EH (cell line): ENCODE results near the gene ARTN.

Experiments
- DNase-seq: peaks from one replicate; pipeline ENCODE4 v3.0.0-alpha.2; 2015; ENCODE audit warnings: low read depth

The ARTN gene

GRCh38 chr1:43970911-43971310 lies 37.3 kb downstream of the ARTN start:
- no peak for DNase-seq

GRCh38 chr1:43971336-43971980 lies 37.9 kb downstream of the ARTN start:
- no peak for DNase-seq

- DNase-seq, result peak; percentile 22
Measured at GRCh38 chr1:43973981-43974442, 40.4 kb downstream of the ARTN start.

- DNase-seq, result peak; percentile 93
Measured at GRCh38 chr1:43974443-43975248, 41.0 kb downstream of the ARTN start, which contains the start of gene ATP6V0B. Gene ATP6V0B, plus strand, starts transcription at chr1:43974960. Its CDS starts 81 bp downstream, at chr1:43975041.

GRCh38 chr1:43975249-43975961 lies 41.8 kb downstream of the ARTN start:
- peak; percentile 37 for DNase-seq

GRCh38 chr1:43976045-43976444 lies 42.4 kb downstream of the ARTN start:
- DNase-seq, result no peak

GRCh38 chr1:43976890-43977289 lies 43.3 kb downstream of the ARTN start:
- no peak for DNase-seq

GRCh38 chr1:43977376-43978263 lies 44.0 kb downstream of the ARTN start:
- no peak for DNase-seq

GRCh38 chr1:43978264-43978550 lies 44.6 kb downstream of the ARTN start:
- DNase-seq, result no peak

- peak; percentile 46 for DNase-seq
Measured at GRCh38 chr1:43978551-43979260, 45.1 kb downstream of the ARTN start, which contains the start of gene B4GALT2. Gene B4GALT2, plus strand, starts transcription at chr1:43979210. Its CDS starts 1,951 bp downstream, at chr1:43981161.

GRCh38 chr1:43979261-43979527 lies 45.6 kb downstream of the ARTN start:
- DNase-seq, result peak; percentile 15

- DNase-seq, result peak; percentile 69
Measured at GRCh38 chr1:43979528-43980254, 46.1 kb downstream of the ARTN start.

GRCh38 chr1:43980255-43981134 lies 46.9 kb downstream of the ARTN start:
- peak; percentile 46 for DNase-seq

GRCh38 chr1:43981135-43981491 lies 47.5 kb downstream of the ARTN start:
- DNase-seq, result no peak

- no peak for DNase-seq
Measured at GRCh38 chr1:43981636-43982035, 48.0 kb downstream of the ARTN start.

- no peak for DNase-seq
Measured at GRCh38 chr1:43982241-43982640, 48.6 kb downstream of the ARTN start.

- no peak for DNase-seq
Measured at GRCh38 chr1:43982808-43983207, 49.2 kb downstream of the ARTN start.

- DNase-seq, result no peak
Measured at GRCh38 chr1:43983253-43983899, 49.8 kb downstream of the ARTN start.

- no peak for DNase-seq
Measured at GRCh38 chr1:43984855-43985254, 51.3 kb downstream of the ARTN start.
